IPS DF 6.9 (cell line): ENCODE measurements around the gene PRUNE2.
A peak's percentile ranks its signal among the peaks of the same experiment; 100 is the strongest.

Experiments
- DNase-seq: peaks from one replicate; pipeline ENCODE4 v3.0.0-alpha.2; 2013; ENCODE audit warnings: low read depth, low spot score
- H3K27ac ChIP-seq: one replicate; pipeline ENCODE4 v1.5.1; 2013; ENCODE audit warnings: low read length, control low read depth
- H3K27me3 ChIP-seq: 2 replicates; pipeline ENCODE4 v1.6.1; 2013; ENCODE audit warnings: mild to moderate bottlenecking, low read length; ENCODE audit not compliant: control insufficient read depth, insufficient read depth
- H3K36me3 ChIP-seq: 2 replicates; pipeline ENCODE4 v1.6.1; 2013; ENCODE audit warnings: low read length; ENCODE audit not compliant: control insufficient read depth, insufficient read depth
- H3K4me1 ChIP-seq: 2 replicates; pipeline ENCODE4 v1.6.1; 2013; ENCODE audit warnings: low read length; ENCODE audit not compliant: control insufficient read depth, insufficient read depth
- H3K4me3 ChIP-seq: 2 replicates; pipeline ENCODE4 v1.5.1; 2013; ENCODE audit warnings: mild to moderate bottlenecking, low read length
- H3K9me3 ChIP-seq: 2 replicates; pipeline ENCODE4 v1.6.1; 2013; ENCODE audit warnings: low read length, inconsistent platforms; ENCODE audit not compliant: control insufficient read depth, insufficient read depth
- WGBS: extraction: QIAGEN DNeasy Blood & Tissue Kit; methylation state at CpG from one replicate; pipeline ENCODE4 v1.1.7; 2013; ENCODE audit warnings: mixed read lengths, missing lambda C conversion rate; ENCODE audit not compliant: insufficient read length, insufficient coverage; 5-methylcytosine and 5-hydroxymethylcytosine counted together

The PRUNE2 gene

DNA sequence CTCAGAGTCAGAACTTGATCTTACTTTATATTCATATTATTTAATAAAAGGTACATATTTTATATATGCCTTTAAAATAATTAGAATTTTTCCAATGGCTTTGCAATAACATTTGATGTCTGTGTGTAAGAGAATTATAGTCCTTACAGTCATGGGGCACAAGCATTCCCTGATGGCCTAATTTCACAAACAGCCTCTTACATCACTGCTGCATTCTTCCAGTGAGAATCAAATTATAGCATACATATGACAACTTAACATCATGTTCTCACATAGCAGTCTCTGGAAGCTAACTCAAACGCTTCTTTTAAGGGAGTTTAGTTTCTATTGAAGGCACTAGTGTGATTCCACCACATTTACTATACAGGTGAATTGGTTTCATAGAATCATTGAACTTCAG, 15.3 kb upstream of the PRUNE2 start:
- no CpG with 5 or more reads among the region's 1 CpG for WGBS
- Histone ChIP-seq H3K27me3 (no peaks in the 10 kb centered on the region), H3K9me3 (no peaks in the 10 kb centered on the region), H3K36me3 (no peaks in the 10 kb centered on the region), H3K4me1 (no peaks in the 10 kb centered on the region), H3K27ac (no peak overlapping the region), H3K4me3 (no peak overlapping the region)
- DNase-seq: no peak

DNA sequence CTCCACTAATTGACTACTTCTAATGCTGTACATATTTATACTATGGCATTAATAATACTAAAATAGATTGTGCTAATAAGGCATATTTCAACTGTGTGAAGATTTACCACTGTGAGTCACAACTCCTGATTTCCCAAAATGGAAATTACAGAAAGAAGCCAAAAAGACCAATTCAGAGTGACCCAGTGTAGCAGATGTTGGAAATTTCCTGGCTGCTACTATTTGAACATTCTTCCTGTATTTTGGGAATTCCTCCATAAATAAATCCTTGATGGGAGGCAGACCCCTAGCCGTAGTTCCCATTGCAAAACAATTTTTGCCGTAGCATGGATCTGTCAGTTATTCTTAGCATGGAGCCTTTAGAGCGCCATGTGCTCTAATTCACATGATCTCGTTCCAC, 11.4 kb upstream of the PRUNE2 start:
- H3K27ac ChIP-seq: no peak overlapping the region
- no peak for DNase-seq
- H3K9me3 ChIP-seq: no peaks in the 10 kb centered on the region
- H3K4me3 ChIP-seq: no peak overlapping the region
- WGBS: no CpG with 5 or more reads among the region's 4 CpGs
- H3K36me3 ChIP-seq: no peaks in the 10 kb centered on the region
- H3K27me3 ChIP-seq: no peaks in the 10 kb centered on the region
- peaks cover 2% of the 10 kb centered on the region; the same call in 1 of the 2 replicates for H3K4me1 ChIP-seq

DNA sequence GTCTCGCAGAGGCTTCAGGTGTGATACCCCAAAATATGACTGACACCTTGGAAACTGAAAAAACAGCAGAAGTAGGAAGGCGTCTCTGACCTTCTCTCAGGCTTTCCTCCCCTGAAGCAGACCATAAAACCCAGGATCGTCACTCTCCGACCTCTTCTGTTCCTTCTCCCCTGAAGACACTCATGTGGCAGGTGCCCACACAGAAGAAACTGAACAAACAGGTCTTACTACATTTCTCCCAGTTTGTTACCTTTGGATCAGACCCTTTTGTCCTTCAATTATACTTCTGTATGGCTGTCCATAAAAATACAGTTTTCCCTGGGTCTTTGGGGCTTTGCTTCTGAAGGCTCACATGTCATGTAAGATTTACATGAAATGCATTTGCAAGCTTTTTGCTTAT, 10.3 kb upstream of the PRUNE2 start:
- H3K9me3 ChIP-seq: no peaks in the 10 kb centered on the region
- peaks cover 2% of the 10 kb centered on the region; the same call in 1 of the 2 replicates for H3K4me1 ChIP-seq
- no peak overlapping the region for H3K4me3 ChIP-seq
- H3K27ac ChIP-seq: no peak overlapping the region
- no peaks in the 10 kb centered on the region for H3K27me3 ChIP-seq
- DNase-seq: no peak
- H3K36me3 ChIP-seq: no peaks in the 10 kb centered on the region
- no CpG with 5 or more reads among the region's 4 CpGs for WGBS

DNA sequence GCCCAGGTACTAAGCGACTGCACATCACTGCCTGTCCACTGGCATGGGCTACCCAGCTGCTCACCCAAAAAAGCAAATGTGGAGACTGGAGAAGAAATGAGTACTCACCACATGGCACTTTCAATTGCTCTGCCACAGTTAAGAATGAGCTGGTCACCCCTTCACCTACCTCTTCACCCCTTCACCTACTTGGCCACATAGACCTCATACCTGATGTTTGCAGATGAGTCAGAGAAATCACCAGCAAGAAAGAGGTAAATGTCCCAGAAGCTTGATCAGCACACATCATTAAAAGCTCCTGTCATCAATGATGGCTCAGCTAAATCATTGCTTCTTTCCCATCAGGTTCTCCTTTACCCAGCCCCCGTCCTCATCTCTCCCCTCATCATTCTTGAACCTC, 7.6 kb upstream of the PRUNE2 start:
- peaks cover 2% of the 10 kb centered on the region; the same call in 1 of the 2 replicates for H3K4me1 ChIP-seq
- H3K4me3 ChIP-seq: no peak overlapping the region
- DNase-seq: no peak
- no peak overlapping the region for H3K27ac ChIP-seq
- H3K36me3 ChIP-seq: no peaks in the 10 kb centered on the region
- H3K9me3 ChIP-seq: no peaks in the 10 kb centered on the region
- H3K27me3 ChIP-seq: no peaks in the 10 kb centered on the region
- WGBS: no CpG with 5 or more reads among the region's 2 CpGs

DNA sequence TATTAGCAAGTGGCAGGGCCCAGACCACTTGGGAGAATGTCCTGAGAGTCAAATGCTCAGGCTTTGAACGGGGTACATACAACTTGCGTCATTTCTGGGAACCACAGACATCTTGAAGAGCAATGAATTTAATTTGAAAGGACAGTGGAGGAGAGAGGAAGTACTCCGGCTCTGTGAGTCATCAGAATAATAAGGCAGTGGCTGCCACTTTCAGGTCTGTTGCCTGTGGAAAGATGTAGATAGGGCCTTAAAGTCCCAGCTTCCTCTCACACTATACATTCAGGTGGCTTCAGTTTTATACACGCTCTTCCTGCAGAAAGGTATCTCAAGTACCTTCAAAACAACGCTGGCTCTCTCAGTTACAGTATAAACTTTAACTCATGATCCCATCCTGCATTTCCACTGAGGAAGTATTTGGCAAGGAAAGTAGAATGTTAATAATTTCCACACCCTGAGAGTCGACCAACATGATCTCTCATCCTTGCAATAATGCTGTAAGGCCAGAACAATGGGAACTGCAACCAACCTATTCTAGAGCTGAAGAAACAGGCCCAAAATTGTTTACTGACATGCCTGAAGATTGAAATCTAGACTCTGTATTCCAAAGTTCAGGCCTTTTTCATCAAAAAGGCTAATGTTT, 6.8 kb upstream of the PRUNE2 start:
- DNase-seq: no peak
- no peaks in the 10 kb centered on the region for H3K27me3 ChIP-seq
- H3K9me3 ChIP-seq: no peaks in the 10 kb centered on the region
- H3K36me3 ChIP-seq: no peaks in the 10 kb centered on the region
- no peak overlapping the region for H3K4me3 ChIP-seq
- H3K4me1 ChIP-seq: peaks cover 2% of the 10 kb centered on the region; the same call in 1 of the 2 replicates
- no CpG with 5 or more reads among the region's 6 CpGs for WGBS
- H3K27ac ChIP-seq: no peak overlapping the region

DNA sequence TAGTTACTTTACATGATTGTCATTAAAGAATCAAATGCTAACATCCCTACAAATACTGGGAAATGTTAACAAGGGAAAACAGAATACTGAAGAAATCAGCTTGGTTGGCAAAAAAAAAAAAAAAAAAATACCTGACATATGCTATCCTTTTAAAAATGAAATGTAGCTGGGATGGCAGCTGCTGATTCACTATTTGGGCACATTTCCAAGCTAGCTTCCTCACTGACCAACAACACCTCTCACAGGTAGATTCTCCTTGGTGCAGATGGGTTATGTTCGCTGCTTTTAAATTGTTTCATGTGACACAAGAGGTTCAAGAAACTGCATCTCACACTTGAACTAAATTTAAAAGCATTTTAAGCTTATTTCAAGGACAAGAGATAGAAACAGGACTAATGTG, 6.1 kb upstream of the PRUNE2 start:
- no peak for DNase-seq
- no peak overlapping the region for H3K4me3 ChIP-seq
- no peaks in the 10 kb centered on the region for H3K9me3 ChIP-seq
- peaks cover 2% of the 10 kb centered on the region; the same call in 1 of the 2 replicates for H3K4me1 ChIP-seq
- no peak overlapping the region for H3K27ac ChIP-seq
- no peaks in the 10 kb centered on the region for H3K36me3 ChIP-seq
- no CpG with 5 or more reads among the region's 1 CpG for WGBS
- no peaks in the 10 kb centered on the region; the same call in 1 of the 2 replicates for H3K27me3 ChIP-seq

DNA sequence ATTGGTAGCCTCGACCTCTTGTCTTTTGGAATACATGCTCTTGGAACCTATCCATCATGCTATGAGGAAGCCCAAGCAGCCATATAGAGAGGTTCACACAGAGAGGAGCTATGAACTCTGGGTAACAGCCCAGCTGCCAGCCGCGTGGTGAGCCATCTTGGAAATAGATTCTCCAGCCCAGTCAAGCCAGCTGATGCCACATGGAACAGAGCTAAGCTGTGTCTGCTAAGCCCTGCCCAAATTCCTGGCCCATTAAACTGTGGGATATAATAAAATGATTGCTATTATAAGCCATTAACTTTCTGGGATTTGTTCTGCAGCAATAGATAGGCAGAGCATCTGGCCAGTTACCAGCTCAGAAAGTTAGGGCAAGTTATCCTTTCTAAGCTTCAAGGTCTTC, 4.9 kb upstream of the PRUNE2 start:
- Histone ChIP-seq H3K27ac (no peak overlapping the region), H3K36me3 (no peaks in the 10 kb centered on the region), H3K4me3 (no peak overlapping the region), H3K27me3 (no peaks in the 10 kb centered on the region; the same call in 1 of the 2 replicates), H3K4me1 (peaks cover 3% of the 10 kb centered on the region), H3K9me3 (no peaks in the 10 kb centered on the region)
- WGBS: no CpG with 5 or more reads among the region's 3 CpGs
- no peak for DNase-seq

DNA sequence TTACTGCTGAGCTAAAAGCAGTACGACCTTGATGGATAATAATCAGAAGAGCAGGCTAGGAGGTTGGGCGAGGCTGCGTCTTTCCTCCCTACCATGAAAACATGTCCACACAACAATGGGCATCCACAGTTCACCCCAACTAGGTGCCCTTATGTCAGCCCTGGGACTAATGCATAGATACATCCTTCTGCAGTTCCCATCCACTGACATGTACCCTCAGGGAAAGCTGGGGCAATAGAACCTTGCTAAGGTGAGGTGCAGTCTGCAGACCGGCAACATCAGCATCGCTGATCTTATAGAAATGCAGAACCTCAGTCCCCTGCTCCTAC, 697 bp upstream of the PRUNE2 start:
- Histone ChIP-seq H3K4me3 (peak overlapping the region; percentile 59; the same call in 1 of the 2 replicates), H3K27me3 (no peaks in the 10 kb centered on the region; the same call in 1 of the 2 replicates)
- no CpG with 5 or more reads among the region's 5 CpGs for WGBS

DNA sequence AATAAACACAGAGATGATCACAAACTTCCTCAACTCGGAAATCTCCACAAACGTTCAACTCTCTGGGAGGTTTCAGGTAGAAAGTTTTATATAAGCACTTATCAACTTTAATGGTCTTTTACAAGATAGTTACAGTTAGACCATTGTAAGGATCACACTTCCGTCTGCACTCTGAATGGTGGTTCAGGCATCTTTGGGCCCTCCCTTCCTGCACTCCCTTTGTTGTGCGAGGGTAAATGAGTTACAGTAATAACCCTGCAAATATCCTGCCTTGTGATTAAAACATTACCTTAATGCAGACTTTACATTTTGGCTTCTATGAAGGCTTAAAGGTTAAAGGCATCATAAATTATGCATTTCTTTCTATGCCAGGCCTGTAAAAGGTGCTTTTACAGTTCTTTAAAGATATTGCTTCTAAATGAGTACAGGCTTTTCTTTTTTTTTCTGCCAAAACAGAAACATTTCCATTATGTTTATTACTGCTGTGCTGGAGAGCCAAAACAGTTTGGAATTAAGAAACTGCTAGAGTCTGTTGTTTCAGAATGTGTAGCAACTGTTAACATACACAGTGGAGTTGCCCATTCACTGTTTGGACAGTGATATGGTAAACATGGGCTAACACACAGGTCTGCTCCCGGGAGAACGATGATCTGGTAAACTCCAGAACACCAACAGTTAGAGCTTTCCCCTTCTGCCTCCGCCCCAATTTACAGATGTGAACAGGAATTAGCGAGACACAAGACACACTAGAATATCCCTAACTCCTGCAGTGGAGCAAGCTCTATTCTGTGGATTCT, 1.1 kb downstream of the PRUNE2 start:
- H3K4me1 ChIP-seq: peaks cover 11% of the 10 kb centered on the region
- WGBS: no CpG with 5 or more reads among the region's 8 CpGs
- H3K27me3 ChIP-seq: no peaks in the 10 kb centered on the region; the same call in 1 of the 2 replicates
- no peaks in the 10 kb centered on the region for H3K36me3 ChIP-seq
- H3K27ac ChIP-seq: no peak overlapping the region
- H3K9me3 ChIP-seq: no peaks in the 10 kb centered on the region
- DNase-seq: no peak
- peak overlapping the region; percentile 59; the same call in 1 of the 2 replicates for H3K4me3 ChIP-seq

More for the DNA sequence above, 697 bp upstream of the PRUNE2 start:
- Histone ChIP-seq H3K27ac (no peak overlapping the region), H3K4me1 (peaks cover 11% of the 10 kb centered on the region), H3K9me3 (no peaks in the 10 kb centered on the region), H3K36me3 (no peaks in the 10 kb centered on the region)
- no peak for DNase-seq

DNA sequence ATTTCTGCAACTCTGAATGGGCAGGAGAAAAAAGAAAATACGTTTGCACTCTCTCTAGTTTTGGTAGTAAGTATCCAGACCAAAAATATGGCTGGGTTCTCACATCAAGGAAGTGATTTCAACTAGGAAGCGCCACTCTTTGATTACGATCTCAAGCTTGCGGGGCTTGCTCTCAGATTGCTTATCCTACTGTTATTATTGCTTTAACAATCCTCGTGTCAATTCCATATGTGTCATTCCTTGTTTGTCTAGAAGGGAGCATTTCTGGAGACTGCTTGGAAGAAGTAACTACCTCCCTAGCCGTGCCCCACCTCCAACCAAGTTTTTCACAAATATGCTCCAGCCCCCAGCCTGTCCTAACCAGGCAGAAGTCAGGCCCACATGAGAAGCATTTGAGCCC, 3.5 kb downstream of the PRUNE2 start:
- no peak for DNase-seq
- Histone ChIP-seq H3K27me3 (no peaks in the 10 kb centered on the region; the same call in 1 of the 2 replicates), H3K36me3 (no peaks in the 10 kb centered on the region), H3K4me1 (peaks cover 11% of the 10 kb centered on the region), H3K4me3 (no peak overlapping the region), H3K27ac (no peak overlapping the region), H3K9me3 (no peaks in the 10 kb centered on the region)
- WGBS: no CpG with 5 or more reads among the region's 6 CpGs
